ENCODE measurements around the gene SAP130.

DNA sequence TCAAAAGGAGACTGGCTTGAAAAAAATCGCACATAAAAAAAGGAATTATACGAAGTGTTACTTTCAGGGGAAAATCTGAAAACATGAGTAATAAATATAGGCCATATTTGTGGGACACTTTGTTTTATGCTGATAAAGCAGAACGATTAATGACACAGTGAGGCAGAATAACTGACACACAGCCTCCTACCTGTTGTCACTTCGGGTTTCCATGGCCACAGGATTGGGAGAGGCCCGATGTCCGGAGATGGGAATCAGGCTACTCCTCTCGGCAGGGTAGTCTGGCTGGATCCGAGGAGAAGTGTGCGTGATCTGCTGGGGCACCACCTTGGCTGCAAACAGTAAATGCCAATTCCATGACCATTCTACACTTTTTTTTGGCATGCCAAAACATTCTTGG is 31.7 kb downstream of the SAP130 start:
- TF ChIP-seq RFX5 (IDR thresholded peaks at IDR 0.05; ENCODE audit: low read length) (no peak), POLR2AphosphoS5 (IDR thresholded peaks at IDR 0.05; ENCODE audit: low read depth, low read length) (no peak), CTCF (IDR thresholded peaks at IDR 0.05) (no peak), TAF1 (IDR thresholded peaks at IDR 0.05; ENCODE audit: borderline replicate concordance, low read depth, low read length) (no peak)
